Measurements from ENCODE around the gene C1orf185. TPM values are rescaled to one million over a fixed set of nuclear protein-coding genes. Genes with fewer than 3 reads are reported as not detected.

C1orf185 gene
- total RNA-seq, 1 experiment from 2014 or later = not detected

GRCh38 chr1:51093581-51093980, 8.4 kb upstream of the C1orf185 start:
- no TSS peak for BruUV-seq (replicated peaks)
- no peaks in the 10 kb centered on the region for H3K4me1 Mint-ChIP-seq (ENCODE audit: low read depth, unreplicated experiment)
- DNase-seq = no peak
- Histone ChIP-seq H3K36me3 (ENCODE audit: control insufficient read depth, insufficient read depth, low read length) (no peaks in the 10 kb centered on the region), H3K4me1 (no peaks in the 10 kb centered on the region), H3K4me3 (ENCODE audit: low read depth, low read length) (no peak overlapping the region), H3K27me3 (replicated peaks; ENCODE audit: control insufficient read depth, insufficient read depth, low read length) (no peaks in the 10 kb centered on the region), H3K9me3 (no peaks in the 10 kb centered on the region)
- no peak overlapping the region for H3K4me3 Mint-ChIP-seq (ENCODE audit: unreplicated experiment)
- intact Hi-C loops (cut with micrococcal nuclease; ENCODE audit: unreplicated experiment) = no loop called here
- H3K9me3 Mint-ChIP-seq (ENCODE audit: unreplicated experiment) = no peaks in the 10 kb centered on the region
- ChIA-PET CTCF (no interaction called here), POLR2A (no interaction called here)
- H3K27ac Mint-ChIP-seq (ENCODE audit: unreplicated experiment) = no peak overlapping the region
- no peaks in the 10 kb centered on the region for H3K36me3 Mint-ChIP-seq (ENCODE audit: insufficient read depth, unreplicated experiment)
- H3K27me3 Mint-ChIP-seq (ENCODE audit: insufficient read depth, unreplicated experiment) = peaks cover 17% of the 10 kb centered on the region
- no peak for TF ChIP-seq CTCF (IDR thresholded peaks at IDR 0.05; ENCODE audit: insufficient read depth in 1 of 2, low read depth in 1 of 2, low read length in 1 of 2, severe bottlenecking in 1 of 2, unreplicated experiment in 1 of 2)

- intact Hi-C loops (cut with micrococcal nuclease; ENCODE audit: unreplicated experiment) = no loop called here
- no peak for DNase-seq
- Mint-ChIP-seq H3K4me1 (ENCODE audit: low read depth, unreplicated experiment) (no peaks in the 10 kb centered on the region), H3K36me3 (ENCODE audit: insufficient read depth, unreplicated experiment) (no peaks in the 10 kb centered on the region), H3K4me3 (ENCODE audit: unreplicated experiment) (no peak overlapping the region), H3K27me3 (ENCODE audit: insufficient read depth, unreplicated experiment) (peaks cover 9% of the 10 kb centered on the region), H3K9me3 (ENCODE audit: unreplicated experiment) (no peaks in the 10 kb centered on the region), H3K27ac (ENCODE audit: unreplicated experiment) (no peak overlapping the region)
- no peak for TF ChIP-seq CTCF (IDR thresholded peaks at IDR 0.05; ENCODE audit: insufficient read depth in 1 of 2, low read depth in 1 of 2, low read length in 1 of 2, severe bottlenecking in 1 of 2, unreplicated experiment in 1 of 2)
- Histone ChIP-seq H3K9me3 (no peaks in the 10 kb centered on the region), H3K4me3 (ENCODE audit: low read depth, low read length) (no peak overlapping the region), H3K27me3 (replicated peaks; ENCODE audit: control insufficient read depth, insufficient read depth, low read length) (no peaks in the 10 kb centered on the region), H3K4me1 (no peaks in the 10 kb centered on the region), H3K36me3 (ENCODE audit: control insufficient read depth, insufficient read depth, low read length) (no peaks in the 10 kb centered on the region)
- CTCF ChIA-PET = no interaction called here
- BruUV-seq (replicated peaks) = no TSS peak
- POLR2A ChIA-PET = no interaction called here
These were observed 4.9 kb upstream of the C1orf185 start for GRCh38 chr1:51097171-51097570.

- no peaks in the 10 kb centered on the region for H3K4me1 Mint-ChIP-seq (ENCODE audit: low read depth, unreplicated experiment)
- TF ChIP-seq CTCF (IDR thresholded peaks at IDR 0.05; ENCODE audit: insufficient read depth in 1 of 2, low read depth in 1 of 2, low read length in 1 of 2, severe bottlenecking in 1 of 2, unreplicated experiment in 1 of 2) = no peak
- ChIA-PET CTCF (no interaction called here), POLR2A (no interaction called here)
- H3K27me3 Mint-ChIP-seq (ENCODE audit: insufficient read depth, unreplicated experiment) = peaks cover 3% of the 10 kb centered on the region
- Histone ChIP-seq H3K9me3 (no peaks in the 10 kb centered on the region), H3K4me1 (no peaks in the 10 kb centered on the region), H3K27me3 (replicated peaks; ENCODE audit: control insufficient read depth, insufficient read depth, low read length) (no peaks in the 10 kb centered on the region), H3K36me3 (ENCODE audit: control insufficient read depth, insufficient read depth, low read length) (no peaks in the 10 kb centered on the region), H3K4me3 (ENCODE audit: low read depth, low read length) (no peak overlapping the region)
- no peaks in the 10 kb centered on the region for H3K9me3 Mint-ChIP-seq (ENCODE audit: unreplicated experiment)
- DNase-seq = no peak
- H3K36me3 Mint-ChIP-seq (ENCODE audit: insufficient read depth, unreplicated experiment) = no peaks in the 10 kb centered on the region
- H3K27ac Mint-ChIP-seq (ENCODE audit: unreplicated experiment) = no peak overlapping the region
- H3K4me3 Mint-ChIP-seq (ENCODE audit: unreplicated experiment) = no peak overlapping the region
- intact Hi-C loops (cut with micrococcal nuclease; ENCODE audit: unreplicated experiment) = no loop called here
- no TSS peak for BruUV-seq (replicated peaks)
These were observed 1.7 kb upstream of the C1orf185 start for GRCh38 chr1:51100264-51100880.
